GM23338 (cell line): ENCODE data around the gene CHRM5. TPM values are rescaled to one million over a fixed set of nuclear protein-coding genes. Genes with fewer than 3 reads are reported as not detected.

Experiments used
- ATAC-seq: fragments of 200-7000 bp; cut with Tn5 transposase; 3 replicates; pipeline ENCODE4 v1.9.1; 2020
- DNase-seq: peaks from one replicate; pipeline ENCODE4 v3.0.0-alpha.2; 2015; ENCODE audit warnings: low spot score
- H2AFZ ChIP-seq: fragments of 200-600 bp; sonication (generic); 2 replicates; pipeline ENCODE4 v1.8.0; 2016; ENCODE audit warnings: antibody characterized with exemption, mild to moderate bottlenecking, moderate library complexity
- H3F3A ChIP-seq: fragments of 200-600 bp; sonication (generic); replicated peaks from 2 replicates; pipeline ENCODE4 v1.8.0; 2017; ENCODE audit warnings: antibody characterized with exemption, mixed run types, low read depth
- H3K27ac ChIP-seq: fragments of 200-600 bp; sonication (generic); 2 replicates; pipeline ENCODE4 v1.6.1; 2016; ENCODE audit warnings: low read depth
- H3K27me3 ChIP-seq: fragments of 200-600 bp; sonication (generic); 2 replicates; pipeline ENCODE4 v1.8.0; 2016; ENCODE audit warnings: mild to moderate bottlenecking, mixed run types, moderate library complexity; ENCODE audit not compliant: insufficient read depth
- H3K36me3 ChIP-seq: fragments of 200-600 bp; sonication (generic); 2 replicates; pipeline ENCODE4 v1.8.0; 2016; ENCODE audit warnings: mild to moderate bottlenecking; ENCODE audit not compliant: insufficient read depth
- H3K4me1 ChIP-seq: fragments of 200-600 bp; sonication (generic); 2 replicates; pipeline ENCODE4 v1.8.0; 2016; ENCODE audit warnings: mild to moderate bottlenecking, moderate library complexity; ENCODE audit not compliant: insufficient read depth
- H3K4me2 ChIP-seq: fragments of 200-600 bp; sonication (generic); 2 replicates; pipeline ENCODE4 v1.7.1; 2017; ENCODE audit warnings: mixed run types
- H3K4me3 ChIP-seq: fragments of 200-600 bp; sonication (generic); 2 replicates; pipeline ENCODE4 v1.6.1; 2016; ENCODE audit warnings: mixed run types
- H3K79me2 ChIP-seq: fragments of 200-600 bp; sonication (generic); replicated peaks from 2 replicates; pipeline ENCODE4 v1.8.0; 2017; ENCODE audit warnings: mild to moderate bottlenecking; ENCODE audit not compliant: insufficient read depth
- H3K9me2 ChIP-seq: fragments of 200-600 bp; sonication (generic); 2 replicates; pipeline ENCODE4 v1.8.0; 2017; ENCODE audit not compliant: insufficient read depth
- H4K20me1 ChIP-seq: fragments of 200-600 bp; sonication (generic); replicated peaks from 2 replicates; pipeline ENCODE4 v1.8.0; 2017; ENCODE audit warnings: mild to moderate bottlenecking; ENCODE audit not compliant: insufficient read depth
- H3K27ac Mint-ChIP-seq: 2 replicates; pipeline ENCODE4 v1.8.0; 2020; ENCODE audit warnings: inconsistent platforms, mild to moderate bottlenecking, moderate library complexity, mixed read lengths
- H3K27me3 Mint-ChIP-seq: 3 replicates; pipeline ENCODE4 v1.8.0; 2022; ENCODE audit warnings: low read depth, mild to moderate bottlenecking, moderate library complexity, mixed read lengths, inconsistent platforms; ENCODE audit not compliant: insufficient read depth, poor library complexity
- H3K36me3 Mint-ChIP-seq: 3 replicates; pipeline ENCODE4 v1.8.0; 2021; ENCODE audit warnings: low read depth, mild to moderate bottlenecking, inconsistent platforms, moderate library complexity, mixed read lengths
- H3K4me1 Mint-ChIP-seq: 3 replicates; pipeline ENCODE4 v1.8.0; 2020; ENCODE audit warnings: mild to moderate bottlenecking, inconsistent platforms, mixed read lengths
- H3K4me3 Mint-ChIP-seq: 3 replicates; pipeline ENCODE4 v1.8.0; 2021; ENCODE audit warnings: moderate library complexity, mild to moderate bottlenecking, inconsistent platforms, mixed read lengths
- H3K9me3 Mint-ChIP-seq: 3 replicates; pipeline ENCODE4 v1.8.0; 2020; ENCODE audit warnings: moderate library complexity, mild to moderate bottlenecking, inconsistent platforms, mixed read lengths
- CREB1 ChIP-seq: fragments of 250-450 bp; sonication (Bioruptor Pico); IDR thresholded peaks from 2 replicates; pipeline ENCODE4 v1.5.0; 2020; ENCODE audit warnings: low read depth, mild to moderate bottlenecking, moderate library complexity
- CTCF ChIP-seq, 2 experiments: fragments of 200-600 bp in 1 of 2; sonication (generic) in 1 of 2; conservative IDR thresholded peaks; 2 replicates each; pipeline versions ENCODE4 v1.5.1 to v1.6.1; 2016 to 2017; ENCODE audit warnings: antibody characterized with exemption in 2 of 2, low read depth in 2 of 2, mild to moderate bottlenecking in 2 of 2, moderate library complexity in 1 of 2
- ETS1 ChIP-seq: IDR thresholded peaks from 2 replicates; pipeline ENCODE4 v1.6.1; 2016; ENCODE audit warnings: antibody characterized with exemption
- EZH2 ChIP-seq: fragments of 200-600 bp; sonication (generic); IDR thresholded peaks from one replicate; pipeline ENCODE4 v1.8.0; 2017; ENCODE audit warnings: antibody characterized with exemption, mild to moderate bottlenecking, low read depth; ENCODE audit not compliant: unreplicated experiment
- EZH2phosphoT487 ChIP-seq: fragments of 200-600 bp; sonication (generic); IDR thresholded peaks from one replicate; pipeline ENCODE4 v1.8.1; 2018; ENCODE audit warnings: antibody characterized with exemption; ENCODE audit not compliant: unreplicated experiment
- JUNB ChIP-seq: IDR thresholded peaks from one replicate; pipeline ENCODE4 v1.6.1; 2016; ENCODE audit warnings: antibody characterized with exemption; ENCODE audit not compliant: unreplicated experiment
- NANOG ChIP-seq: IDR thresholded peaks from 2 replicates; pipeline ENCODE4 v1.6.1; 2016; ENCODE audit warnings: antibody characterized with exemption, borderline replicate concordance
- POLR2AphosphoS5 ChIP-seq: IDR thresholded peaks from 2 replicates; pipeline ENCODE4 v1.6.1; 2016; ENCODE audit warnings: antibody characterized with exemption, low read depth
- REST ChIP-seq: IDR thresholded peaks from one replicate; pipeline ENCODE4 v1.6.1; 2018; ENCODE audit warnings: antibody characterized with exemption; ENCODE audit not compliant: unreplicated experiment
- STAT1 ChIP-seq: IDR thresholded peaks from one replicate; pipeline ENCODE4 v1.6.1; 2016; ENCODE audit warnings: antibody characterized with exemption; ENCODE audit not compliant: unreplicated experiment
- ZNF114 ChIP-seq: fragments of 250-450 bp; sonication (Bioruptor Pico); IDR thresholded peaks from 2 replicates; pipeline ENCODE4 v1.5.0; 2020; ENCODE audit warnings: mild to moderate bottlenecking, moderate library complexity
- ZNF331 ChIP-seq: fragments of 250-450 bp; sonication (Bioruptor Pico); IDR thresholded peaks from 2 replicates; pipeline ENCODE4 v1.5.0; 2020; ENCODE audit warnings: low read depth, mild to moderate bottlenecking, moderate library complexity
- ZNF462 ChIP-seq: fragments of 250-450 bp; sonication (Bioruptor Pico); IDR thresholded peaks from 2 replicates; pipeline ENCODE4 v1.5.0; 2020; ENCODE audit warnings: mild to moderate bottlenecking, moderate library complexity
- polyA plus RNA-seq: library from polyadenylated mRNA; unstranded; fragments of >200 nt; fragmentation: Nextera tagmentation; extraction: Ambion mirVana; gene quantifications from 2 replicates; pipeline ENCODE4 v1.2.1, GENCODE V29; 2016
- total RNA-seq: library from RNA; depleted of rRNA; stranded (reverse); fragments of >200 nt; shearing (Covaris generic); gene quantifications from 2 replicates; pipeline ENCODE4 v1.2.3, GENCODE V29; 2014

Gene CHRM5
- total and polyA plus RNA-seq, 2 experiments from 2014 or later: not detected

- Mint-ChIP-seq H3K4me1 (no peaks in the 10 kb centered on the region), H3K36me3 (no peaks in the 10 kb centered on the region; the same call in 2 of the 3 replicates), H3K27me3 (no peaks in the 10 kb centered on the region), H3K27ac (no peak overlapping the region), H3K4me3 (no peak overlapping the region), H3K9me3 (peaks cover 8% of the 10 kb centered on the region)
- Histone ChIP-seq H3K79me2 (no peaks in the 10 kb centered on the region), H4K20me1 (no peaks in the 10 kb centered on the region), H3K4me1 (no peaks in the 10 kb centered on the region), H3K4me3 (no peak overlapping the region), H3K27ac (no peak overlapping the region), H3K4me2 (no peak overlapping the region), H2AFZ (0 out of 2 replicates have a peak overlapping the region, but pooled peaks have one; percentile 50), H3K9me2 (0 out of 2 replicates have a peak, but pooled peaks cover 3% of the 10 kb centered on the region), H3F3A (no peaks in the 10 kb centered on the region), H3K36me3 (no peaks in the 10 kb centered on the region), H3K27me3 (no peaks in the 10 kb centered on the region)
- TF ChIP-seq ZNF462 (CRISPR knock-in tag): no peak
- TF ChIP-seq EZH2: no peak
- no peak for TF ChIP-seq NANOG
- no peak for TF ChIP-seq CTCF (conservative IDR thresholded peaks at IDR 0.05; ENCODE audit: low read depth in 2 of 2)
- no peak for TF ChIP-seq ETS1
- no peak for TF ChIP-seq EZH2phosphoT487
- no peak for TF ChIP-seq ZNF114 (CRISPR knock-in tag)
- TF ChIP-seq REST: no peak
- TF ChIP-seq ZNF331 (CRISPR knock-in tag): no peak
- TF ChIP-seq STAT1: no peak
- no peak for TF ChIP-seq JUNB
- no peak for TF ChIP-seq POLR2AphosphoS5
- TF ChIP-seq CREB1 (CRISPR knock-in tag): no peak
- ATAC-seq: no peak
- DNase-seq: no peak
These were observed 87.7 kb downstream of the CHRM5 start for GRCh38 chr15:34055868-34056595.
